ENCODE data around the gene OXLD1. TPM values are rescaled to one million over a fixed set of nuclear protein-coding genes. Genes with fewer than 3 reads are reported as not detected.
A peak's percentile ranks its signal among the peaks of the same experiment; 100 is the strongest.

The OXLD1 gene
- total RNA-seq, 2 donors from 2014 or later = 30.2 to 36.5 TPM

GRCh38 chr17:81712468-81713003 lies 46.1 kb upstream of the OXLD1 start:
- no peaks in the 10 kb centered on the region for H3K27me3 ChIP-seq (ENCODE audit: control insufficient read depth, insufficient read depth, low read length, poor library complexity, severe bottlenecking)
- peak overlapping the region; percentile 57 for H3K9ac ChIP-seq (ENCODE audit: extremely low read depth, low read length, poor library complexity, severe bottlenecking)
- H3K27ac Mint-ChIP-seq = peak overlapping the region; percentile 75

GRCh38 chr17:81711814-81712467 lies 45.5 kb upstream of the OXLD1 start, which contains the start of gene SLC25A10:
Gene SLC25A10, plus strand, starts transcription at chr17:81712284. Its CDS starts 143 bp downstream, at chr17:81712427.
- H3K4me1 ChIP-seq (ENCODE audit: control insufficient read depth, insufficient read depth, low read length) = peaks cover 12% of the 10 kb centered on the region
- no peaks in the 10 kb centered on the region for H3K9me3 Mint-ChIP-seq
- peak within 1 kb of the TSS; percentile 57 for H3K9ac ChIP-seq (ENCODE audit: extremely low read depth, low read length, poor library complexity, severe bottlenecking)
- peaks cover 8% of the 10 kb centered on the region for H3K36me3 Mint-ChIP-seq (ENCODE audit: low read depth)
- whole genome bisulfite sequencing, 2 experiments (ENCODE audit: insufficient coverage in 1 of 2, insufficient read length in 1 of 2) = 0% methylated on average over 26 to 89 of the region's 89 CpGs
- H3K27me3 Mint-ChIP-seq (ENCODE audit: insufficient read depth) = peaks cover 3% of the 10 kb centered on the region
- no peak within 1 kb of the TSS for H3K27ac ChIP-seq (ENCODE audit: low read depth, low read length)
- H3K4me3 ChIP-seq (ENCODE audit: low read length) = peak within 1 kb of the TSS; percentile 79
- peak within 1 kb of the TSS; percentile 75 for H3K27ac Mint-ChIP-seq
- H3K36me3 ChIP-seq (ENCODE audit: control insufficient read depth, insufficient read depth, low read length) = peaks cover 14% of the 10 kb centered on the region
- no peak for TF ChIP-seq CTCF (conservative IDR thresholded peaks at IDR 0.05)
- DNase-seq = peak; percentile 89
- peaks cover 6% of the 10 kb centered on the region for H3K4me1 Mint-ChIP-seq
- peak within 1 kb of the TSS; percentile 74 for H3K4me3 Mint-ChIP-seq
- H3K9me3 ChIP-seq (ENCODE audit: control insufficient read depth, low read length) = no peaks in the 10 kb centered on the region
- no peaks in the 10 kb centered on the region for H3K27me3 ChIP-seq (ENCODE audit: control insufficient read depth, insufficient read depth, low read length, poor library complexity, severe bottlenecking)

More at GRCh38 chr17:81712468-81713003, 46.1 kb upstream of the OXLD1 start:
- H3K4me3 Mint-ChIP-seq = peak overlapping the region; percentile 74
- DNase-seq = peak; percentile 80
- H3K4me1 ChIP-seq (ENCODE audit: control insufficient read depth, insufficient read depth, low read length) = peaks cover 12% of the 10 kb centered on the region
- H3K36me3 ChIP-seq (ENCODE audit: control insufficient read depth, insufficient read depth, low read length) = peaks cover 10% of the 10 kb centered on the region
- H3K4me1 Mint-ChIP-seq = peaks cover 6% of the 10 kb centered on the region
- WGBS, 2 experiments (ENCODE audit: insufficient coverage in 1 of 2, insufficient read length in 1 of 2) = 1 to 5% methylated on average over 31 to 41 of the region's 41 CpGs
- H3K36me3 Mint-ChIP-seq (ENCODE audit: low read depth) = peaks cover 5% of the 10 kb centered on the region
- H3K9me3 Mint-ChIP-seq = no peaks in the 10 kb centered on the region
- H3K27me3 Mint-ChIP-seq (ENCODE audit: insufficient read depth) = peaks cover 3% of the 10 kb centered on the region
- TF ChIP-seq CTCF (conservative IDR thresholded peaks at IDR 0.05) = peak; percentile 30
- no peaks in the 10 kb centered on the region for H3K9me3 ChIP-seq (ENCODE audit: control insufficient read depth, low read length)
- H3K27ac ChIP-seq (ENCODE audit: low read depth, low read length) = no peak overlapping the region
- H3K4me3 ChIP-seq (ENCODE audit: low read length) = peak overlapping the region; percentile 79

GRCh38 chr17:81710514-81711308 lies 44.3 kb upstream of the OXLD1 start:
- H3K27ac Mint-ChIP-seq = no peak overlapping the region
- H3K4me1 ChIP-seq (ENCODE audit: control insufficient read depth, insufficient read depth, low read length) = peaks cover 12% of the 10 kb centered on the region
- H3K4me1 Mint-ChIP-seq = peaks cover 6% of the 10 kb centered on the region
- 22 to 30% methylated on average over 25 to 29 of the region's 29 CpGs for WGBS, 2 experiments (ENCODE audit: insufficient coverage in 1 of 2, insufficient read length in 1 of 2)
- no peaks in the 10 kb centered on the region for H3K9me3 ChIP-seq (ENCODE audit: control insufficient read depth, low read length)
- H3K9ac ChIP-seq (ENCODE audit: extremely low read depth, low read length, poor library complexity, severe bottlenecking) = no peak overlapping the region
- no peaks in the 10 kb centered on the region for H3K27me3 ChIP-seq (ENCODE audit: control insufficient read depth, insufficient read depth, low read length, poor library complexity, severe bottlenecking)
- no peaks in the 10 kb centered on the region for H3K9me3 Mint-ChIP-seq
- H3K36me3 ChIP-seq (ENCODE audit: control insufficient read depth, insufficient read depth, low read length) = peaks cover 25% of the 10 kb centered on the region
- H3K4me3 Mint-ChIP-seq = peak overlapping the region; percentile 50
- H3K36me3 Mint-ChIP-seq (ENCODE audit: low read depth) = peaks cover 20% of the 10 kb centered on the region
- no peak for TF ChIP-seq CTCF (conservative IDR thresholded peaks at IDR 0.05)
- H3K27ac ChIP-seq (ENCODE audit: low read depth, low read length) = no peak overlapping the region
- peak; percentile 79 for DNase-seq
- H3K27me3 Mint-ChIP-seq (ENCODE audit: insufficient read depth) = peaks cover 3% of the 10 kb centered on the region
- peak overlapping the region; percentile 70 for H3K4me3 ChIP-seq (ENCODE audit: low read length)

Data from endodermal cell (in vitro differentiated cells).